Stomach (tissue), 9 donors: ENCODE results near the gene TAC3. TPM values are rescaled to one million over a fixed set of nuclear protein-coding genes. Genes with fewer than 3 reads are reported as not detected.
"Not testable (repeated sequence)": the region's sequence is repeated elsewhere in the genome, so short reads cannot be mapped to it uniquely, and the experiment has no call there.

Source experiments
- DNase-seq, 2 donors: peaks; one replicate each; pipeline versions ENCODE4 v3.0.0 to v3.0.0-alpha.2; 2013 to 2019
- H3K27ac ChIP-seq, 5 donors: fragments of 200-600 bp in 4 of 5; sonication (generic) in 4 of 5; one replicate each; pipeline ENCODE4 v1.5.1; 2013 to 2019; ENCODE audit warnings: mild to moderate bottlenecking in 1 of 5, moderate library complexity in 1 of 5
- H3K27me3 ChIP-seq, 3 donors: fragments of 200-600 bp; sonication (generic); one replicate each; pipeline ENCODE4 v1.5.1; 2017 to 2019; ENCODE audit warnings: mixed run types in 1 of 3
- H3K36me3 ChIP-seq, 4 donors: fragments of 200-600 bp; sonication (generic); 1 replicate in 3 of 4; 2 replicates in 1 of 4; pipeline ENCODE4 v1.5.1; 2016 to 2019
- H3K4me1 ChIP-seq, 4 donors: fragments of 200-600 bp; sonication (generic); one replicate each; pipeline ENCODE4 v1.5.1; 2016 to 2019
- H3K4me3 ChIP-seq, 4 donors: fragments of 200-600 bp; sonication (generic) in 3 of 4; one replicate each; pipeline ENCODE4 v1.5.1; 2016 to 2019; ENCODE audit warnings: mild to moderate bottlenecking in 1 of 4
- H3K9me3 ChIP-seq, 4 donors: fragments of 200-600 bp; sonication (generic); one replicate each; pipeline ENCODE4 v1.5.1; 2016 to 2019
- EP300 ChIP-seq: sonication (generic); formaldehyde crosslinking; IDR thresholded peaks from one replicate; pipeline ENCODE4 v1.6.1; 2017; ENCODE audit warnings: antibody characterized with exemption
- POLR2A ChIP-seq, 4 donors: fragments of 450-650 bp; IDR thresholded peaks; one replicate each; pipeline ENCODE4 v1.6.1; 2016; ENCODE audit warnings: antibody characterized with exemption in 4 of 4, control low read depth in 2 of 4, mild to moderate bottlenecking in 1 of 4, moderate library complexity in 1 of 4
- POLR2AphosphoS5 ChIP-seq, 3 donors: sonication (generic); formaldehyde crosslinking; IDR thresholded peaks; one replicate each; pipeline ENCODE4 v1.6.1; 2016; ENCODE audit warnings: antibody characterized with exemption in 3 of 3
- WGBS, 5 donors: extraction: QIAGEN DNeasy Blood & Tissue Kit in 3 of 5; methylation state at CpG; one replicate each; pipeline versions ENCODE4 v1.1.5 to v1.1.7; 2013 to 2018; 5-methylcytosine and 5-hydroxymethylcytosine counted together
- intact Hi-C: fragments of 100-400 bp; cut with DNase I; formaldehyde crosslinking; loops from one replicate; pipeline ENCODE4 v1.15.1; 2023; ENCODE audit warnings: low total_unique reads
- polyA plus RNA-seq, 3 donors: library from polyadenylated mRNA; stranded (reverse); fragments of 200-250 nt; gene quantifications; one replicate each; pipeline ENCODE4 v1.2.3, GENCODE V29; 2013
- total RNA-seq, 5 donors: library from RNA; depleted of rRNA; stranded (reverse); fragments of >200 nt; gene quantifications; one replicate each; pipeline versions ENCODE4 v1.1.0 to v1.2.3, GENCODE V29; 2014 to 2016
- TF ChIP-seq, protein P1 (sequence below), 7 experiments: fragments of 450-650 bp in 4 of 7; fragments of 200-600 bp in 3 of 7; sonication (generic) in 3 of 7; IDR thresholded peaks; one replicate each; pipeline ENCODE4 v1.5.1; 2016 to 2019; ENCODE audit warnings: antibody characterized with exemption in 7 of 7, control low read depth in 2 of 7, mild to moderate bottlenecking in 1 of 7
- donor health status: healthy with polysubstance abuse.
- donor health status: Bipolar disorder and iron deficiency.
- donor health status: healthy.

The TAC3 gene
- total and polyA plus RNA-seq, 8 donors: 0.62 to 19.8 (median 2.0) TPM; not detected in 3

DNA sequence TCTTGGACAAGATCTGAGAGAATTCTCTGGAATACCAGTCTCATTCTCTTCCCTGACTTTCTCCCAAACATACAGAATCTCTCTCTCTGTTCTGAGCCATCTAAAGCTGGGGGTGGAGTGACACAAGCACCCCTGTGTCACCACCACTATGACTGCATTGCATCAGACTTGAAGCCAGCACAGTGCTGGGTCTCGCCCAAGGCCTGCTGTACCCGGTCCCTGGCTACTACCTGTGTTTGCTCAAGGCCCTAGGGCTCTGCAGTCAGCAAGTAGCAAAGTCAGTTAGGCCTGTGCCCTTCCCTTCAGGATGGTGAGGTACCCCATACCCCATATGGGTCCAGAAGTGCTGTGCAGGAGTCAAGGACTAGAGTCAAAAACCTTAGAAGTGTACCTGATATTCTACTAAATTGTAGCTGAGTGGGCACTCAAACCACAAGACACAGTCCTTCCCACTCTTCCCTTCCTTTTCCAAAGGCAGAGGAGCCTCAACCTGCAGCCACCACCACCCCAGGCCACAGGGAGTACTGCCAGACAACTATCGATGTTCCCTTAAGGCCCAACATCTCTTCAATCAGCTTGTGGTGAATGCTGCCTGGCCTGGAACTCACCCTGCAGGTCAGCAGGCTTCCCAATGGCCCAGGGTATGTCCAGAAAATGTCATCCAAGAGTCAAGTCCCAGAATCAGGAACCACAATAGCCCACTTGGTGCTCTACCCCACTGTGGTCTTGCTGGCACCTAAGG lies 37.8 kb downstream of the TAC3 start:
- Histone ChIP-seq H3K27me3 (no peaks in the 10 kb centered on the region), H3K36me3 (no peaks in the 10 kb centered on the region), H3K9me3 (no peaks in the 10 kb centered on the region), H3K4me1 (no peaks in the 10 kb centered on the region), H3K27ac (no peak overlapping the region), H3K4me3 (no peak overlapping the region)
- intact Hi-C loops: no loop called here
- WGBS, 5 donors: 77 to 95% (median 79%) methylated on average over 3 of the region's 3 CpGs
- DNase-seq: no peak
- TF ChIP-seq POLR2AphosphoS5 (IDR thresholded peaks at IDR 0.05) (no peak), EP300 (no peak), POLR2A (IDR thresholded peaks at IDR 0.05) (no peak)
- TF ChIP-seq, protein P1, sequence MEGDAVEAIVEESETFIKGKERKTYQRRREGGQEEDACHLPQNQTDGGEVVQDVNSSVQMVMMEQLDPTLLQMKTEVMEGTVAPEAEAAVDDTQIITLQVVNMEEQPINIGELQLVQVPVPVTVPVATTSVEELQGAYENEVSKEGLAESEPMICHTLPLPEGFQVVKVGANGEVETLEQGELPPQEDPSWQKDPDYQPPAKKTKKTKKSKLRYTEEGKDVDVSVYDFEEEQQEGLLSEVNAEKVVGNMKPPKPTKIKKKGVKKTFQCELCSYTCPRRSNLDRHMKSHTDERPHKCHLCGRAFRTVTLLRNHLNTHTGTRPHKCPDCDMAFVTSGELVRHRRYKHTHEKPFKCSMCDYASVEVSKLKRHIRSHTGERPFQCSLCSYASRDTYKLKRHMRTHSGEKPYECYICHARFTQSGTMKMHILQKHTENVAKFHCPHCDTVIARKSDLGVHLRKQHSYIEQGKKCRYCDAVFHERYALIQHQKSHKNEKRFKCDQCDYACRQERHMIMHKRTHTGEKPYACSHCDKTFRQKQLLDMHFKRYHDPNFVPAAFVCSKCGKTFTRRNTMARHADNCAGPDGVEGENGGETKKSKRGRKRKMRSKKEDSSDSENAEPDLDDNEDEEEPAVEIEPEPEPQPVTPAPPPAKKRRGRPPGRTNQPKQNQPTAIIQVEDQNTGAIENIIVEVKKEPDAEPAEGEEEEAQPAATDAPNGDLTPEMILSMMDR (IDR thresholded peaks at IDR 0.05): no peak

- H3K36me3 ChIP-seq, intact Hi-C loops, H3K4me3 ChIP-seq, H3K27ac ChIP-seq, H3K27me3 ChIP-seq, H3K4me1 ChIP-seq, DNase-seq, H3K9me3 ChIP-seq: not testable (repeated sequence)
- WGBS, 5 donors: 75 to 92% (median 85%) methylated on average over 4 of the region's 4 CpGs
Observed at GRCh38 chr12:56977361-56977760, 39.0 kb downstream of the TAC3 start.

DNA sequence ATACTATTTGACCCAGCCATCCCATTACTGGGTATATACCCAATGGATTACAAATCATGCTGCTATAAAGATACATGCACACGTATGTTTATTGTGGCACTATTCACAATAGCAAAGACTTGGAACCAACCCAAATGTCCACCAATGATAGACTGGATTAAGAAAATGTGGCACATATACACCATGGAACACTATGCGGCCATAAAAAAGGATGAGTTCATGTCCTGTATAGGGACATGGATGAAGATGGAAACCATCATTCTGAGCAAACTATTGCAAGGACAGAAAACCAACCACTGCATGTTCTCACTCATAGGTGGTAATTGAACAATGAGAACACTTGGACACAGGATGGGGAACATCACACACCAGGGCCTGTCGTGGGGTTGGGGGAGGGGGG lies 42.1 kb downstream of the TAC3 start:
- H3K27me3 ChIP-seq, H3K36me3 ChIP-seq, H3K4me3 ChIP-seq, intact Hi-C loops, DNase-seq, H3K9me3 ChIP-seq, H3K4me1 ChIP-seq, H3K27ac ChIP-seq: not testable (repeated sequence)
- 76 to 97% (median 90%) methylated on average over 3 of the region's 3 CpGs for WGBS, 5 donors

- H3K27ac ChIP-seq, H3K36me3 ChIP-seq, H3K27me3 ChIP-seq, H3K4me1 ChIP-seq, intact Hi-C loops, DNase-seq, H3K4me3 ChIP-seq: not testable (repeated sequence)
- 64 to 77% (median 69%) methylated on average over 6 of the region's 6 CpGs for WGBS, 5 donors
- peaks cover 0 to 11% (median 8%) of the 10 kb centered on the region in 4 donors for H3K9me3 ChIP-seq
Observed at GRCh38 chr12:56968910-56969309, 47.4 kb downstream of the TAC3 start.

DNA sequence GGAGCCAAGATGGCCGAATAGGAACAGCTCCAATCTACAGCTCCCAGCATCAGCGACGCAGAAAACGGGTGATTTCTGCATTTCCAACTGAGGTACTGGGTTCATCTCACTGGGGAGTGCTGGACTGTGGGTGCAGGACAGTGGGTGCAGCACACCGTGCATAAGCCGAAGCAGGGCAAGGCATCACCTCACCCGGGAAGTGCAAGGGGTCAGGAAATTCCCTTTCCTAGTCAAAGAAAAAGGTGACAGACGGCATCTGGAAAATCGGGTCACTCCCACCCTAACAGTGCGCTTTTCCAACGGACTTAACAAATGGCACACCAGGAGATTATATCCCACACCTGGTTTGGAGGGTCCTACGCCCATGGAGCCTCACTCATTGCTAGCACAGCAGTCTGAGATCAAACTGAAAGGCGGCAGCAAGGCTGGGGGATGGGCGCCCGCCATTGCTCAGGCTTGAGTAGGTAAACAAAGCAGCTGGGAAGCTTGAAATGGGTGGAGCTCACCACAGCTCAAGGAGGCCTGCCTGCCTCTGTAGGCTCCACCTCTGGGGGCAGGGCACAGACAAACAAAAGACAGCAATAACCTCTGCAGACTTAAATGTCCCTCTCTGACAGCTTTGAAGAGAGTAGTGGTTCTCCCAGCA lies 50.2 kb downstream of the TAC3 start:
- peaks cover 0 to 11% (median 8%) of the 10 kb centered on the region in 4 donors for H3K9me3 ChIP-seq
- DNase-seq, H3K36me3 ChIP-seq, H3K27me3 ChIP-seq, intact Hi-C loops, H3K4me1 ChIP-seq, H3K4me3 ChIP-seq, H3K27ac ChIP-seq: not testable (repeated sequence)
- 88 to 91% (median 88%) methylated on average over 13 to 15 of the region's 15 CpGs for WGBS, 5 donors

DNA sequence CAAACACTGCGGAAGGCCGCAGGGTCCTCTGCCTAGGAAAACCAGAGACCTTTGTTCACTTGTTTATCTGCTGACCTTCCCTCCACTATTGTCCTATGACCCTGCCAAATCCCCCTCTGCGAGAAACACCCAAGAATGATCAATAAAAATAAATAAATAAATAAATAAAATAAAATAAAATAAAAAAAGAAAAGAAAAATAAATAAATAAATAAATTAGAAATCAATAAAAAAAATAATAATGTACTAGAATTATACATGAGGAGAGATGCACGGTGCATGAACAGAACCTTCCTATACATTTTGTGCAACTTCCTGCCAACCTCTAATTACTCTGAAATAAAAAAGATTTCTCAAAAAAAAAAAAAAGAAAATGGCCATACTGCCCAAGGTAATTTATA lies 51.2 kb downstream of the TAC3 start:
- H3K4me3 ChIP-seq, H3K36me3 ChIP-seq, H3K27me3 ChIP-seq, H3K27ac ChIP-seq, DNase-seq, intact Hi-C loops, H3K4me1 ChIP-seq: not testable (repeated sequence)
- 86 to 100% (median 99%) methylated on average over 3 to 4 of the region's 4 CpGs for WGBS, 5 donors
- H3K9me3 ChIP-seq: peaks cover 0 to 11% (median 8%) of the 10 kb centered on the region in 4 donors

DNA sequence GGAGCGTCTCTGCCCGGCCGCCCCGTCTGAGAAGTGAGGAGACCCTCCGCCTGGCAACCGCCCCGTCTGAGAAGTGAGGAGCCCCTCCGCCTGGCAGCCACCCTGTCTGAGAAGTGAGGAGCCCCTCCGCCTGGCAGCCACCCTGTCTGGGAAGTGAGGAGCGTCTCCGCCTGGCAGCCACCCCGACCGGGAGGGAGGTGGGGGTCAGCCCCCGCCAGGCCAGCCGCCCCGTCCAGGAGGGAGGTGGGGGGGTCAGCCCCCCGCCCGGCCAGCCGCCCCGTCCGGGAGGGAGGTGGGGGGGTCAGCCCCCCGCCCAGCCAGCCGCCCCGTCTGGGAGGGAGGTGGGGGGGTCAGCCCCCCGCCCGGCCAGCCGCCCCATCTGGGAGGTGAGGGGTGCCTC lies 52.8 kb downstream of the TAC3 start:
- H3K4me3 ChIP-seq, H3K4me1 ChIP-seq, H3K36me3 ChIP-seq, H3K27me3 ChIP-seq, DNase-seq, intact Hi-C loops, H3K27ac ChIP-seq: not testable (repeated sequence)
- H3K9me3 ChIP-seq: peaks cover 0 to 22% (median 15%) of the 10 kb centered on the region in 4 donors
- WGBS, 5 donors: 91 to 100% (median 94%) methylated on average over 2 to 18 of the region's 27 CpGs; no CpG with 5 or more reads in 1 of the 5 donors

GRCh38 chr12:56962247-56962646 lies 54.1 kb downstream of the TAC3 start:
- intact Hi-C loops: not testable (repeated sequence)

More at GRCh38 chr12:56962247-56962646, 54.1 kb downstream of the TAC3 start:
- WGBS, 5 donors: 48 to 67% (median 62%) methylated on average over 4 of the region's 4 CpGs
- not testable (repeated sequence) for H3K36me3 ChIP-seq, H3K4me3 ChIP-seq, H3K4me1 ChIP-seq, H3K27me3 ChIP-seq, H3K27ac ChIP-seq, DNase-seq
- H3K9me3 ChIP-seq: peaks cover 3 to 34% (median 24%) of the 10 kb centered on the region in 4 donors
